Spleen (tissue), 13 donors: ENCODE measurements around the gene DLG1. TPM values are rescaled to one million over a fixed set of nuclear protein-coding genes. Genes with fewer than 3 reads are reported as not detected.

ENCODE experiments used
- DNase-seq: peaks from one replicate; pipeline ENCODE4 v3.0.0-alpha.2; 2020
- H3K27ac ChIP-seq, 8 donors: fragments of 200-600 bp; sonication (generic) in 7 of 8; 1 replicate in 4 of 8; 2 replicates in 4 of 8; pipeline versions ENCODE4 v1.5.0 to v1.8.0; 2016 to 2021; ENCODE audit warnings: inconsistent platforms in 4 of 8, mild to moderate bottlenecking in 4 of 8, moderate library complexity in 1 of 8
- H3K27me3 ChIP-seq, 7 donors: fragments of 200-600 bp; sonication (generic) in 6 of 7; replicated peaks in 1 of 7; 1 replicate in 4 of 7; 2 replicates in 3 of 7; pipeline versions ENCODE4 v1.5.0 to v1.8.0; 2016 to 2021; ENCODE audit warnings: inconsistent platforms in 3 of 7, mild to moderate bottlenecking in 1 of 7
- H3K36me3 ChIP-seq, 6 donors: fragments of 200-600 bp; sonication (generic) in 5 of 6; 1 replicate in 4 of 6; 2 replicates in 2 of 6; pipeline versions ENCODE4 v1.5.0 to v1.8.0; 2016 to 2021; ENCODE audit warnings: inconsistent platforms in 2 of 6
- H3K4me1 ChIP-seq, 6 donors: fragments of 200-600 bp; sonication (generic) in 5 of 6; 1 replicate in 3 of 6; 2 replicates in 3 of 6; pipeline versions ENCODE4 v1.5.0 to v1.8.0; 2016 to 2021; ENCODE audit warnings: inconsistent platforms in 3 of 6
- H3K4me3 ChIP-seq, 8 donors: fragments of 200-600 bp; sonication (generic) in 7 of 8; 1 replicate in 4 of 8; 2 replicates in 4 of 8; pipeline versions ENCODE4 v1.5.0 to v1.8.0; 2016 to 2021; ENCODE audit warnings: inconsistent platforms in 4 of 8, mild to moderate bottlenecking in 4 of 8, moderate library complexity in 2 of 8
- H3K9me3 ChIP-seq, 8 donors: fragments of 200-600 bp; sonication (generic) in 7 of 8; 1 replicate in 4 of 8; 2 replicates in 4 of 8; pipeline versions ENCODE4 v1.5.0 to v1.8.0; 2016 to 2021; ENCODE audit warnings: inconsistent platforms in 4 of 8
- POLR2A ChIP-seq, 3 donors: fragments of 450-650 bp; IDR thresholded peaks; one replicate each; pipeline ENCODE4 v1.5.1; 2017; ENCODE audit warnings: antibody characterized with exemption in 3 of 3, mild to moderate bottlenecking in 1 of 3
- POLR2AphosphoS5 ChIP-seq, 3 donors: sonication (generic); formaldehyde crosslinking; IDR thresholded peaks; one replicate each; pipeline ENCODE4 v1.5.1; 2017; ENCODE audit warnings: antibody characterized with exemption in 3 of 3
- WGBS, 5 donors: extraction: QIAGEN DNeasy Blood & Tissue Kit in 3 of 5; methylation state at CpG; one replicate each; pipeline versions ENCODE4 v1.1.5 to v1.1.7; 2013 to 2018; 5-methylcytosine and 5-hydroxymethylcytosine counted together
- intact Hi-C: fragments of 100-400 bp; cut with DNase I; formaldehyde crosslinking; loops from one replicate; pipeline ENCODE4 v1.15.0; 2023; ENCODE audit warnings: low total_unique reads
- long read RNA-seq, 2 donors: transcript quantifications; one replicate each; lab custom pipeline, GENCODE V29; 2026
- polyA plus RNA-seq, 3 donors: library from polyadenylated mRNA; stranded (reverse); fragments of 200-250 nt; gene quantifications; one replicate each; pipeline ENCODE4 v1.2.1, GENCODE V29; 2013
- total RNA-seq, 7 donors: library from RNA; depleted of rRNA in 3 of 7; stranded (reverse); fragments of >200 nt in 3 of 7; fragmentation: NEBNext Ultra II Directional in 4 of 7; extraction: Animal tissue kit (Norgen Biotek cat#: 25700) in 4 of 7; gene quantifications; one replicate each; pipeline versions ENCODE4 v1.1.0 to v1.2.1, GENCODE V29; 2016 to 2021
- TF ChIP-seq, protein P1 (sequence below), 11 experiments: fragments of 200-600 bp in 7 of 11; fragments of 450-650 bp in 4 of 11; sonication (generic) in 4 of 11; IDR thresholded peaks in 8 of 11; conservative IDR thresholded peaks in 3 of 11; 1 replicate in 7 of 11; 2 replicates in 4 of 11; pipeline versions ENCODE4 v1.4.0 to v1.8.0; 2016 to 2021; ENCODE audit warnings: antibody characterized with exemption in 11 of 11, inconsistent platforms in 4 of 11, mild to moderate bottlenecking in 1 of 11
- donor health status: healthy with polysubstance abuse.
- donor health status: DM: no; HTN: no; CAD: no; lungs with moderate emphysema.
- donor health status: DM: no; HTN: no; CAD: no.
- donor health status: Bipolar disorder and iron deficiency.
- donor health status: healthy.
- donor health status: DM: no; HTN: no; CAD: no.
- donor health status: DM: yes; HTN: yes; CAD: no.

DLG1 gene
- total RNA-seq = 10 to 100 TPM; 54.4 to 92.3 (median 78.5) TPM
- polyA plus RNA-seq = 10 to 100 TPM; 11.0 to 17.9 (median 12.5) TPM
- long read RNA-seq, donor 1, partial matches to known transcripts = 0 of 2 reads
- long read RNA-seq, donor 1, other reads (novel, unspliced or antisense) = 0 of 2 reads
- long read RNA-seq, donor 2 = 0 reads

DNA sequence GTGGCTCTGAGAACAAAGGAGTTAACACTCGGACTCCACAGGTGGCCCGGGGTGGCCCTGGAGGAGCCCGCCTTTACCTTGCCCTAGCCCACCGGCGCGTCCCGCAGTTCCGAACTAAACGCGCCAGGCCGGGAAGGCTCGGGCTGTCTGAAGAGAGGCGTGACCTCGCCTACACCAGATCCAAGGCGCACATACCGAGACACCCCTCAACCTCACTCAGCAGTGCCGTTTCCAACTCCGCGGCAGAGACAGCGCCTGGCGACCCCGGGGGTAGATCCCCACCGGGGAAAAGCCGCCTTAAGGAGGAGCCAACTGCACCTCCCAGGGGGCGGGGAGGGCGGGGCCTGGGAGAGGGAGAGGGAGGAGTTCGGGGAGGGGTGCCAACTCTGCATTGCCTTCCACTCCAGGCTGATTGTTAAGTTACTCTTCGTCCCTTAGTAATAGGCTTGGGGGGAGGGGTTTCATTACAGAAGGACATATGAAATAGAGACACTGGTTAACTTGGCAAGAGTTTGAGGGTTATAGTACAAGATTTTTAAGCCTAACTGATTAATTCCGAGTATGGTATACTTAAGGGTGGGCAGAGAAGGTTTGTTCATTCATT, at the start of gene DLG1:
Gene DLG1 (minus strand): TSS at position 272 of the 604 bp plus-strand sequence. CDS start 1,408 bp downstream, outside the sequence.
- peak within 1 kb of the TSS; percentile 83 to 99 (median 98) for H3K4me3 ChIP-seq
- TF ChIP-seq POLR2AphosphoS5 (IDR thresholded peaks at IDR 0.05) (peak; percentile 72 to 84 (median 79)), POLR2A (IDR thresholded peaks at IDR 0.05) (peak in 1 of 3 donors; percentile 9)
- TF ChIP-seq, protein P1, sequence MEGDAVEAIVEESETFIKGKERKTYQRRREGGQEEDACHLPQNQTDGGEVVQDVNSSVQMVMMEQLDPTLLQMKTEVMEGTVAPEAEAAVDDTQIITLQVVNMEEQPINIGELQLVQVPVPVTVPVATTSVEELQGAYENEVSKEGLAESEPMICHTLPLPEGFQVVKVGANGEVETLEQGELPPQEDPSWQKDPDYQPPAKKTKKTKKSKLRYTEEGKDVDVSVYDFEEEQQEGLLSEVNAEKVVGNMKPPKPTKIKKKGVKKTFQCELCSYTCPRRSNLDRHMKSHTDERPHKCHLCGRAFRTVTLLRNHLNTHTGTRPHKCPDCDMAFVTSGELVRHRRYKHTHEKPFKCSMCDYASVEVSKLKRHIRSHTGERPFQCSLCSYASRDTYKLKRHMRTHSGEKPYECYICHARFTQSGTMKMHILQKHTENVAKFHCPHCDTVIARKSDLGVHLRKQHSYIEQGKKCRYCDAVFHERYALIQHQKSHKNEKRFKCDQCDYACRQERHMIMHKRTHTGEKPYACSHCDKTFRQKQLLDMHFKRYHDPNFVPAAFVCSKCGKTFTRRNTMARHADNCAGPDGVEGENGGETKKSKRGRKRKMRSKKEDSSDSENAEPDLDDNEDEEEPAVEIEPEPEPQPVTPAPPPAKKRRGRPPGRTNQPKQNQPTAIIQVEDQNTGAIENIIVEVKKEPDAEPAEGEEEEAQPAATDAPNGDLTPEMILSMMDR (IDR thresholded peaks at IDR 0.05 in 8 of 11, conservative IDR thresholded peaks at IDR 0.05 in 3 of 11) = no peak
- intact Hi-C loops = no loop called here

DNA sequence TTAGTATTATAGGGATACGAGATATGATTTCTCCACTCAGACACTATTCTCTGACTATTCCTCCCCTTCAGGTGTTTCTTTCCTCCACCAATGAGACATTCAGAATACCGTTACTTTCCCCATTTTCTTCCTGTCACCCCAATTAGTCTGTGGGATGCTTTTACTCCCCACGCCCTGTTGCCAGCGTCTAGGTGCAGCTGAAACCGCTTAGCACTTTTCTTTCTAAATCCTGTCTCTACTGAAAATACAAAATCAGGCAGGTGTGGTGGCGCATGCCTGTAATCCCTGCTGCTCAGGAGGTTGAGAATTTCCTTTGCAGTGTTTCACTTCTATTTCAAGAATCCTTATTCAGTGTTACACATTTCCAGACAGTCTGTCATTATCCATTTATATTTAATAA, 49.6 kb upstream of the DLG1 start:
- H3K36me3 ChIP-seq = no peaks in the 10 kb centered on the region
- no peaks in the 10 kb centered on the region for H3K4me1 ChIP-seq
- no peak for DNase-seq
- H3K4me3 ChIP-seq = no peak overlapping the region
- H3K27ac ChIP-seq = no peak overlapping the region
- 89 to 95% (median 94%) methylated on average over 6 of the region's 6 CpGs for WGBS, 5 donors
- H3K9me3 ChIP-seq = no peaks in the 10 kb centered on the region
- intact Hi-C loops = no loop called here
- TF ChIP-seq POLR2AphosphoS5 (IDR thresholded peaks at IDR 0.05) = no peak
- TF ChIP-seq, protein P1 (IDR thresholded peaks at IDR 0.05 in 8 of 11, conservative IDR thresholded peaks at IDR 0.05 in 3 of 11) = no peak
- TF ChIP-seq POLR2A (IDR thresholded peaks at IDR 0.05) = no peak
- peaks cover 0 to 8% (median 0%) of the 10 kb centered on the region in 7 donors for H3K27me3 ChIP-seq

More for the DNA sequence above, at the start of gene DLG1:
- H3K27me3 ChIP-seq = peaks cover 0 to 15% (median 0%) of the 10 kb centered on the region in 7 donors
- H3K27ac ChIP-seq = peak within 1 kb of the TSS; percentile 83 to 96 (median 90)
- 0 to 3% (median 0%) methylated on average over 16 to 29 of the region's 29 CpGs for WGBS, 5 donors
- peak; percentile 93 for DNase-seq
- no peaks in the 10 kb centered on the region for H3K9me3 ChIP-seq
- H3K36me3 ChIP-seq = peaks cover 0 to 25% (median 3%) of the 10 kb centered on the region in 6 donors
- H3K4me1 ChIP-seq = peaks cover 10 to 56% (median 42%) of the 10 kb centered on the region in 6 donors

DNA sequence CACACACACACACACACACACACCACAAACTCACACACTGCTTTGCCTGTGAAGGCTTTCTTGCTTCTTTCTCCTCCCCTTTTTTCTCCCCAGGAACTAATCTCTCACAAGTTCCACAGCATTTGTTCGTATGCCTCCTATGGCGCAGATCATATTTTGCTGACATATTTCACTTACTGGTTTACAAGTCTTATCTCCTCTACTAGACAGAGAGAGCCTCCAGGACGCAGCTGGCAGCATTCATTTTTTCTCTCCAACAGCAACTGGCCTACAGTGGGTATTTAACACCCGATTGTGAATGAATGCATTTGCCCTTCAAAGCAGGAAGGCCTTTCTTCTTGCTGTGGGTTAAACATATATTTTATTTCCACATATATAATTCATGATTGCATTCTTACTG, 47.0 kb upstream of the DLG1 start:
- Histone ChIP-seq H3K4me3 (no peak overlapping the region), H3K27ac (no peak overlapping the region), H3K27me3 (peaks cover 0 to 8% (median 0%) of the 10 kb centered on the region in 7 donors), H3K4me1 (no peaks in the 10 kb centered on the region), H3K36me3 (no peaks in the 10 kb centered on the region), H3K9me3 (no peaks in the 10 kb centered on the region)
- peak; percentile 9 for DNase-seq
- intact Hi-C loops = no loop called here
- WGBS, 5 donors = 72 to 84% (median 79%) methylated on average over 4 of the region's 4 CpGs
- TF ChIP-seq POLR2AphosphoS5 (IDR thresholded peaks at IDR 0.05) = no peak
- TF ChIP-seq, protein P1 (IDR thresholded peaks at IDR 0.05 in 8 of 11, conservative IDR thresholded peaks at IDR 0.05 in 3 of 11) = no peak
- no peak for TF ChIP-seq POLR2A (IDR thresholded peaks at IDR 0.05)

DNA sequence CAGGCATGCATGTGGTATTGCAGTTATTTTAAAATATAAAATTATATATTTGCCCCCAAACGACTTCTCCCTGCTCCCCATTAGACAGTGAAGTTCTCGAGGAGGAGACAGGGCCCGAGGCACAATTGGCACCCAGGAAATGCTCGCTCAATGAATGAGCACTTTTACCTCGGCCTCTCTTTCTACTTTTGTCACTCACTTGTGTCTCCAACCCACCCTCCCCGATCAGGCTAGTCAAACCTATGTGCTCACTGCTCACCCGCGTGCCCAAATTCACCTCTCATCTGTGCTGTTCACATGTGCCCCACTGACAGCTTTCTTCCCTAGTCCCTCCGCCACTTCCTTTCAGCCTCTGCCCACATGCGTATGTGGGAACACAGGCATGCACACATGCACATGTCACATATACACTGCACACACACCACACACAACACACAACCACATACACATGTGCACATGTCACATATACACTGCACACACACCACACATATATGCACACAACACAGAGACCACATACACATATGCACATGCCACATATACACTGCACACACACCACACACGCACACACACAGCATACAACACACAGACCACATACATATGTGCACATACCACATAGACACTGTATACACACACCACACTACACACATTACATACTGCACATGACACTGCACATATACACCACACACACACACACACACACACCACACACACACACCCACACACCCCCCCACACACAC, 46.3 kb upstream of the DLG1 start:
- TF ChIP-seq POLR2A (IDR thresholded peaks at IDR 0.05) = no peak
- TF ChIP-seq POLR2AphosphoS5 (IDR thresholded peaks at IDR 0.05) = no peak
- TF ChIP-seq, protein P1 (IDR thresholded peaks at IDR 0.05 in 8 of 11, conservative IDR thresholded peaks at IDR 0.05 in 3 of 11) = no peak
- no peak overlapping the region for H3K27ac ChIP-seq
- intact Hi-C loops = no loop called here
- no peaks in the 10 kb centered on the region for H3K9me3 ChIP-seq
- DNase-seq = peak; percentile 29
- 87 to 92% (median 91%) methylated on average over 11 of the region's 11 CpGs for WGBS, 5 donors
- H3K4me1 ChIP-seq = no peaks in the 10 kb centered on the region
- no peak overlapping the region for H3K4me3 ChIP-seq
- peaks cover 0 to 5% (median 0%) of the 10 kb centered on the region in 7 donors for H3K27me3 ChIP-seq
- no peaks in the 10 kb centered on the region for H3K36me3 ChIP-seq
